Measurements from ENCODE around the gene MAMDC4. TPM values are rescaled to one million over a fixed set of nuclear protein-coding genes. Genes with fewer than 3 reads are reported as not detected.
"Not testable (repeated sequence)": the region's sequence is repeated elsewhere in the genome, so short reads cannot be mapped to it uniquely, and the experiment has no call there.

MAMDC4 gene
- total RNA-seq, 1 donor from 2014 or later = 3.7 TPM

DNA sequence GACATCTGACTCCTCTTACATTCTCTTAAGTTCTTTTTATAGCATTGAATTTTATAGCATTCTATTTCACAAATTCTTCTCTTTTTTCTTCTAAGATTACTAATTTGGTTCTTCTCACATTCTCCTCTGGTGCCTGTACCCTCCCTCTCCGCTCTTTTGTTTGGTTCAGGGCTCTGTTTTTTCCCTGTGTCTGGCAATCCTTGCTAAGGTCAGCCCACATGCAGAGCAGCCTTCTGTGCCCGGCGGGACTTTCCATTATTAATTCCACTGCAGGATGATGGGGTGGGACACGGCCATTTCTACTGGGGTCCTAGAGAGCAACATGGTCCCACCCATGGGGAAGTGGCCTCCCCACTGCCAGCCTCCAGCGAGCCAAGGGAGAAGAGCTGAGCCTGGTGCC, 24.3 kb downstream of the MAMDC4 start:
- Histone ChIP-seq H3K36me3 (ENCODE audit: control insufficient read depth, insufficient read depth, low read length) (no peaks in the 10 kb centered on the region), H3K4me3 (ENCODE audit: low read depth, low read length) (no peak overlapping the region), H3K27me3 (ENCODE audit: control insufficient read depth, insufficient read depth, low read length) (peaks cover 2% of the 10 kb centered on the region)
- TF ChIP-seq, protein P1, sequence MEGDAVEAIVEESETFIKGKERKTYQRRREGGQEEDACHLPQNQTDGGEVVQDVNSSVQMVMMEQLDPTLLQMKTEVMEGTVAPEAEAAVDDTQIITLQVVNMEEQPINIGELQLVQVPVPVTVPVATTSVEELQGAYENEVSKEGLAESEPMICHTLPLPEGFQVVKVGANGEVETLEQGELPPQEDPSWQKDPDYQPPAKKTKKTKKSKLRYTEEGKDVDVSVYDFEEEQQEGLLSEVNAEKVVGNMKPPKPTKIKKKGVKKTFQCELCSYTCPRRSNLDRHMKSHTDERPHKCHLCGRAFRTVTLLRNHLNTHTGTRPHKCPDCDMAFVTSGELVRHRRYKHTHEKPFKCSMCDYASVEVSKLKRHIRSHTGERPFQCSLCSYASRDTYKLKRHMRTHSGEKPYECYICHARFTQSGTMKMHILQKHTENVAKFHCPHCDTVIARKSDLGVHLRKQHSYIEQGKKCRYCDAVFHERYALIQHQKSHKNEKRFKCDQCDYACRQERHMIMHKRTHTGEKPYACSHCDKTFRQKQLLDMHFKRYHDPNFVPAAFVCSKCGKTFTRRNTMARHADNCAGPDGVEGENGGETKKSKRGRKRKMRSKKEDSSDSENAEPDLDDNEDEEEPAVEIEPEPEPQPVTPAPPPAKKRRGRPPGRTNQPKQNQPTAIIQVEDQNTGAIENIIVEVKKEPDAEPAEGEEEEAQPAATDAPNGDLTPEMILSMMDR (IDR thresholded peaks at IDR 0.05; ENCODE audit: insufficient read depth, low read length, poor library complexity, severe bottlenecking) = no peak
- no peak for DNase-seq (ENCODE audit: low read depth)

DNA sequence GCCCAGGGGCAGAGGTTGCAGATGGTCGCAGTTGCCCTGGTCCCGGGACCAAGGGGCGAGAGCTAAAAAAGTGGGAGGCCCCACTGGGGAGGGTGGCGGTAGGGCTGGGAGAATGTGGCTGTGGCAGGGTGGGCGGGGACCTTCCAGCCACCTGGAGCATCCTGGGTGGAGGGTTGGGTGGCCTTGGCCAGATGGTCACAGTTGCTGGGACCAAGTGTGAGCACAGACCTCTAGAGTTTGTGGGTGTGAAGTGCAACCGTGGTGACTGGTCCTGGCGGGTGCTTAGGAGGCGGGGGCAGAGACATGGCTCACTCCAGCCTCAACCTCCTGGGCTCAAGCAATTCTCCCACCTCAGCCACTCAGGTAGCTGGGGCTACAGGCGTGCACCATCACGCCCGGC, 28.5 kb downstream of the MAMDC4 start:
- Histone ChIP-seq H3K4me3 (ENCODE audit: low read depth, low read length) (no peak overlapping the region), H3K36me3 (ENCODE audit: control insufficient read depth, insufficient read depth, low read length) (no peaks in the 10 kb centered on the region), H3K27me3 (ENCODE audit: control insufficient read depth, insufficient read depth, low read length) (peaks cover 2% of the 10 kb centered on the region)
- DNase-seq (ENCODE audit: low read depth) = no peak
- TF ChIP-seq, protein P1 (IDR thresholded peaks at IDR 0.05; ENCODE audit: insufficient read depth, low read length, poor library complexity, severe bottlenecking) = no peak

DNA sequence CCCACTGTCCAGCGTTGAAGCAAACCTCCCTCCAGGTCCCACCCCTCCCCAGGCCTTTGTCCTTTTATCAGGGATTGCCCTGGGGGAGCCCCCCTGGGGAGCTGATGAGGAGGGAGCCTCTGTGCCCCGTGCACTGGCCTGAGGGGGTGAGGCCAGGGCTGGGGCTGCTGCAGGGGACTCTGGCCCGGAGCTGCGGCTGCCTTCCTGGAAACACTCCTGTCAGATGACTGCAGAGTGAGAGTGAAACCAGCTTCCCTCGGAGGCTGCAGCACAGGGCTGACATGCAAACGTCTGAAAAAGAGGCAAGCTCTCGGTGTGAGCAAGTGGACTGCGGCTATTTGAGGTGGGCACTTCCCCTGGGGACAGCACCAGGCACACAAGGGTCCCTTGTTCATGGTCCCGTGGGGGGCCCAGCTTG, 29.6 kb downstream of the MAMDC4 start:
- H3K36me3 ChIP-seq (ENCODE audit: control insufficient read depth, insufficient read depth, low read length) = no peaks in the 10 kb centered on the region
- no peak overlapping the region for H3K4me3 ChIP-seq (ENCODE audit: low read depth, low read length)
- peaks cover under 1% of the 10 kb centered on the region for H3K27me3 ChIP-seq (ENCODE audit: control insufficient read depth, insufficient read depth, low read length)
- no peak for DNase-seq (ENCODE audit: low read depth)
- TF ChIP-seq, protein P1 (IDR thresholded peaks at IDR 0.05; ENCODE audit: insufficient read depth, low read length, poor library complexity, severe bottlenecking) = no peak

DNA sequence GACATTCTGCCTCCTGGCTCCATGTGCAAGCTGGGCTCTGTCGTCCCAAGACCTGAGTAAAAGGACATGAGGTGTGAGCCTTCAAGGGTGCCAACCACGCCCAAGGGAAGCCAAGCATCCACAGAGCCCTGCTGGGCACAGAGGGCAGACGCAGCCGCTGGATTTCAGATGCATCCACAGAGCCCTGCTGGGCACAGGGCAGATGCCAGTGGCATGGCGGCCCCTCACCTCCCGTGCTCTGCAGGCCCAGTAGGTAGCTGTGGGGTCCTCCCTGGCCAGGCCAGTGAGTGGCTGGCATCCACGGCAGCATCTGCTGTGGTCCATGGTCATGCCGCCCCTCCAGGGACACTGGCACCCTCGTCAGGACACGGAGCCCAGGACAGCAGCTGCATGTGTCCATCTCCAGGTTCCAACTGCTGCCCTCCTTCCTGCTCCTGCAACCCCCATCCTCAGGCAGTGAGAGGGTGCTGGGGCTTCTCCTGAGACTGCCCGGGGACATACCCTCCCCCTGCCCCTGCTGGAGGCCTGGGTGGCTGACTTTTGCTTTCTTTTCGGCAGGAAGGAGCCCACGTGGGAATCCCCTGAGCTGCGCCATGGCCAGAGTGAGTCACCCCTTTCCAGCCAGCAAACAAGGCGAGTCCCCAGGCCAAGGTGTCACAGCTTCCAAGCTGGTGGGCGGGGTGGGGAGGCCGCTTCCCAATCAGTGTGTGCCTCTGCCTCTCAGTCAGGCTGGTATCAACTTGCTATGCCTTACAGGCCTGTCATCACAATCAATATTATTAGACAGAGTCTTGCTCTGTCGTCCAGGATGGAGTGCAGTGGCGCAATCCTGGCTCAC, 30.2 kb downstream of the MAMDC4 start:
- peak; percentile 63 for DNase-seq (ENCODE audit: low read depth)
- Histone ChIP-seq H3K36me3 (ENCODE audit: control insufficient read depth, insufficient read depth, low read length) (no peaks in the 10 kb centered on the region), H3K27me3 (ENCODE audit: control insufficient read depth, insufficient read depth, low read length) (no peaks in the 10 kb centered on the region), H3K4me3 (ENCODE audit: low read depth, low read length) (no peak overlapping the region)
- TF ChIP-seq, protein P1 (IDR thresholded peaks at IDR 0.05; ENCODE audit: insufficient read depth, low read length, poor library complexity, severe bottlenecking) = no peak

DNA sequence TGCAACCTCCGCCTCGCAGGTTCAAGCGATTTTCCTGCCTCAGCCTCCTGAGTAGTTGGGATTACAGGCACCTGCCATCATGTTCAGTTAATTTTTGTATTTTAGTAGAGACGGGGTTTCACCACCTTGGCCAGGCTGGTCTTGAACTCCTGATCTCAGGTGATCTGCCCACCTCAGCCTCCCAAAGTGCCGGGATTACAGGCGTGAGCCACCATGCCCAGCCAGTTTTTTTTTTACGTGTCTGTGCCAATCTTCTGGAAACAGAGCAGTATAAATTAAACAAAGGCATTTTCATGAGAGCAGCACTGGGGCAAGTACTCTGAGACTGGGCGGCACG, 30.8 kb downstream of the MAMDC4 start:
- not testable (repeated sequence) for DNase-seq (ENCODE audit: low read depth); H3K27me3 ChIP-seq (ENCODE audit: control insufficient read depth, insufficient read depth, low read length); H3K36me3 ChIP-seq (ENCODE audit: control insufficient read depth, insufficient read depth, low read length); H3K4me3 ChIP-seq (ENCODE audit: low read depth, low read length)

DNA sequence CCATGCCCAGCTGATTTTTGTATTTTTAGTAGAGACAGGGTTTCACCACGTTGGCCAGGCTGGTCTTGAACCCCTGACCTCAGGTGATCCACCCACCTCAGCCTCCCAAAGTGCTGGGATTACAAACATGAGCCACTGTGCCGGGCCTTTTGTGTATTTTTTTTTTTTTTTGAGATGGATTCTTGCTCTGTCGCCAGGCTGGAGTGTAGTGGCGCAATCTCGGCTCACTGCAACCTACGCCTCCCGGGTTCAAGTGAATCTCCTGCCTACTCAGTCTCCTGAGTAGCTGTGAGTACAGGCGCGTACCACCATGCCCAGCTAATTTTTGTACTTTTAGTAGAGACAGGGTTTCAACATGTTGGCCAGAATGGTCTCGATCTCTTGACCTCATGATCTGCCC, 31.5 kb downstream of the MAMDC4 start:
- H3K4me3 ChIP-seq (ENCODE audit: low read depth, low read length); H3K27me3 ChIP-seq (ENCODE audit: control insufficient read depth, insufficient read depth, low read length); H3K36me3 ChIP-seq (ENCODE audit: control insufficient read depth, insufficient read depth, low read length); DNase-seq (ENCODE audit: low read depth): not testable (repeated sequence)

Measured in kidney epithelial cell (primary cell).